MM.1S (cell line): Measurements from ENCODE around the gene SMAD7.
A peak's percentile ranks its signal among the peaks of the same experiment; 100 is the strongest.

Experiments used
- DNase-seq: peaks from one replicate; pipeline ENCODE4 v3.0.0-alpha.2; 2015
- H2AFZ ChIP-seq: fragments of 300-600 bp; sonication (generic); 2 replicates; pipeline ENCODE4 v1.6.0; 2016; ENCODE audit warnings: antibody characterized with exemption, low read length
- H3F3A ChIP-seq: fragments of 300-600 bp; sonication (generic); 2 replicates; pipeline ENCODE4 v1.6.1; 2016; ENCODE audit warnings: mild to moderate bottlenecking, antibody characterized with exemption, low read length, moderate library complexity, mixed read lengths; ENCODE audit not compliant: insufficient read depth
- H3K27ac ChIP-seq: fragments of 300-600 bp; sonication (generic); 2 replicates; pipeline ENCODE4 v1.5.1; 2016; ENCODE audit warnings: mild to moderate bottlenecking, low read length
- H3K27me3 ChIP-seq: fragments of 300-600 bp; sonication (generic); replicated peaks from 2 replicates; pipeline ENCODE4 v1.6.0; 2016; ENCODE audit warnings: low read length; ENCODE audit not compliant: insufficient read depth
- H3K36me3 ChIP-seq: fragments of 300-600 bp; sonication (generic); replicated peaks from 2 replicates; pipeline ENCODE4 v1.6.1; 2016; ENCODE audit warnings: mild to moderate bottlenecking, low read length, mixed read lengths; ENCODE audit not compliant: insufficient read depth
- H3K4me1 ChIP-seq: fragments of 300-600 bp; sonication (generic); 2 replicates; pipeline ENCODE4 v1.6.1; 2016; ENCODE audit warnings: low read length, mixed read lengths
- H3K4me2 ChIP-seq: fragments of 300-600 bp; sonication (generic); 2 replicates; pipeline ENCODE4 v1.6.0; 2016; ENCODE audit warnings: low read depth, low read length
- H3K4me3 ChIP-seq: fragments of 300-600 bp; sonication (generic); 2 replicates; pipeline ENCODE4 v1.5.1; 2016; ENCODE audit warnings: low read length, mixed read lengths
- H3K79me2 ChIP-seq: fragments of 300-600 bp; sonication (generic); 2 replicates; pipeline ENCODE4 v1.6.1; 2016; ENCODE audit warnings: mixed run types, low read length, mixed read lengths
- H3K9ac ChIP-seq: fragments of 300-600 bp; sonication (generic); 2 replicates; pipeline ENCODE4 v1.6.1; 2016; ENCODE audit warnings: low read length, mixed read lengths
- H3K9me2 ChIP-seq: fragments of 300-600 bp; sonication (generic); replicated peaks from 2 replicates; pipeline ENCODE4 v1.6.1; 2016; ENCODE audit warnings: mild to moderate bottlenecking, low read length, mixed read lengths; ENCODE audit not compliant: insufficient read depth
- H3K9me3 ChIP-seq: fragments of 300-600 bp; sonication (generic); replicated peaks from 2 replicates; pipeline ENCODE4 v1.6.1; 2016; ENCODE audit warnings: mild to moderate bottlenecking, low read length, mixed read lengths; ENCODE audit not compliant: insufficient read depth
- H4K20me1 ChIP-seq: fragments of 300-600 bp; sonication (generic); 2 replicates; pipeline ENCODE4 v1.6.1; 2016; ENCODE audit warnings: mild to moderate bottlenecking, low read length, moderate library complexity, mixed read lengths; ENCODE audit not compliant: insufficient read depth
- CTCF ChIP-seq: fragments of 300-600 bp; sonication (generic); IDR thresholded peaks from 2 replicates; pipeline ENCODE4 v1.5.1; 2016; ENCODE audit warnings: antibody characterized with exemption, low read length, mixed read lengths
- EZH2 ChIP-seq: fragments of 300-600 bp; sonication (generic); optimal IDR thresholded peaks from 2 replicates; pipeline ENCODE3; 2017; ENCODE audit warnings: low read depth, mild to moderate bottlenecking, antibody characterized with exemption, low read length, mixed read lengths
- EZH2phosphoT487 ChIP-seq: fragments of 300-600 bp; sonication (generic); IDR thresholded peaks from 2 replicates; pipeline ENCODE4 v1.6.1; 2018; ENCODE audit warnings: antibody characterized with exemption, low read length

The SMAD7 gene

GRCh38 chr18:48915626-48916425 lies 34.9 kb downstream of the SMAD7 start:
- no peak overlapping the region for H3K4me3 ChIP-seq
- peak overlapping the region; percentile 80; the same call in 1 of the 2 replicates for H3K27ac ChIP-seq
- H3K79me2 ChIP-seq, result peaks cover 50% of the 10 kb centered on the region
- no peaks in the 10 kb centered on the region for H3K9me2 ChIP-seq
- H3K4me1 ChIP-seq, result peaks cover 74% of the 10 kb centered on the region
- H2AFZ ChIP-seq, result no peak overlapping the region
- TF ChIP-seq EZH2phosphoT487, result no peak
- TF ChIP-seq CTCF, result no peak
- no peak for TF ChIP-seq EZH2
- no peaks in the 10 kb centered on the region for H4K20me1 ChIP-seq
- peaks cover 51% of the 10 kb centered on the region for H3F3A ChIP-seq
- no peaks in the 10 kb centered on the region for H3K27me3 ChIP-seq
- H3K9ac ChIP-seq, result no peak overlapping the region
- H3K4me2 ChIP-seq, result peak overlapping the region; percentile 87; the same call in 1 of the 2 replicates
- H3K9me3 ChIP-seq, result no peaks in the 10 kb centered on the region
- H3K36me3 ChIP-seq, result 0 out of 2 replicates have a peak, but pooled peaks cover under 1% of the 10 kb centered on the region
- no peak for DNase-seq

GRCh38 chr18:48914581-48915251 lies 36.0 kb downstream of the SMAD7 start:
- Histone ChIP-seq H3K27me3 (no peaks in the 10 kb centered on the region), H2AFZ (peak overlapping the region; percentile 35), H3K4me1 (peaks cover 65% of the 10 kb centered on the region)

GRCh38 chr18:48913775-48914174 lies 37.0 kb downstream of the SMAD7 start:
- Histone ChIP-seq H3K9me3 (no peaks in the 10 kb centered on the region), H3F3A (peaks cover 40% of the 10 kb centered on the region), H2AFZ (no peak overlapping the region), H3K9me2 (no peaks in the 10 kb centered on the region), H3K36me3 (no peaks in the 10 kb centered on the region), H4K20me1 (no peaks in the 10 kb centered on the region), H3K27ac (peak overlapping the region; percentile 80; the same call in 1 of the 2 replicates), H3K4me1 (peaks cover 55% of the 10 kb centered on the region), H3K4me3 (no peak overlapping the region), H3K9ac (no peak overlapping the region), H3K4me2 (peak overlapping the region; percentile 87), H3K27me3 (no peaks in the 10 kb centered on the region), H3K79me2 (peaks cover 31% of the 10 kb centered on the region)
- TF ChIP-seq EZH2 (no peak), EZH2phosphoT487 (no peak), CTCF (no peak)
- DNase-seq, result no peak

More at GRCh38 chr18:48914581-48915251, 36.0 kb downstream of the SMAD7 start:
- Histone ChIP-seq H4K20me1 (no peaks in the 10 kb centered on the region), H3K36me3 (no peaks in the 10 kb centered on the region), H3K9ac (peak overlapping the region; percentile 56), H3K79me2 (peaks cover 41% of the 10 kb centered on the region), H3K9me3 (no peaks in the 10 kb centered on the region), H3K9me2 (no peaks in the 10 kb centered on the region), H3F3A (peaks cover 49% of the 10 kb centered on the region), H3K4me2 (peak overlapping the region; percentile 87), H3K27ac (peak overlapping the region; percentile 80), H3K4me3 (peak overlapping the region; percentile 22; the same call in 1 of the 2 replicates)
- peak; percentile 87 for DNase-seq
- no peak for TF ChIP-seq EZH2phosphoT487
- no peak for TF ChIP-seq EZH2
- TF ChIP-seq CTCF, result peak; percentile 15
